IMR-90 (cell line): ENCODE data around the gene UGGT2. TPM values are rescaled to one million over a fixed set of nuclear protein-coding genes. Genes with fewer than 3 reads are reported as not detected.

Source experiments
- ATAC-seq: fragments of 200-7000 bp; cut with Tn5 transposase; 2 replicates; pipeline ENCODE4 v1.9.1; 2020; ENCODE audit warnings: low read depth, mild to moderate bottlenecking, moderate library complexity
- BruUV-seq: library from RNA; stranded (reverse); fragments of 400-500 nt; replicated peaks from 2 replicates; lab custom pipeline; 2021; lab: Mats Ljungman, UMichigan
- CTCF ChIA-PET: fragments of 300-600 bp; formaldehyde crosslinking; extraction: SDS; loops from one replicate; lab custom pipeline; 2021; ENCODE audit warnings: antibody characterized with exemption; lab: Yijun Ruan, JAX
- POLR2A ChIA-PET: fragments of 300-600 bp; sonication (Branson Sonifier 250); formaldehyde crosslinking; loops from one replicate; lab custom pipeline; 2022; ENCODE audit warnings: antibody characterized with exemption; ENCODE audit not compliant: unreplicated experiment; lab: Charles Lee
- DNase-seq: peaks from one replicate; pipeline ENCODE4 v3.0.0; 2013
- H2AFZ ChIP-seq: replicated peaks from 2 replicates; pipeline ENCODE3; 2013; ENCODE audit warnings: low read length, mild to moderate bottlenecking; ENCODE audit not compliant: poor library complexity
- H2AK5ac ChIP-seq: 2 replicates; pipeline ENCODE4 v1.6.1; 2013; ENCODE audit warnings: low read depth, low read length, inconsistent platforms
- H2AK9ac ChIP-seq: replicated peaks from 2 replicates; pipeline ENCODE3; 2013; ENCODE audit warnings: mild to moderate bottlenecking, low read depth, low read length, moderate library complexity; ENCODE audit not compliant: poor library complexity
- H2BK120ac ChIP-seq: 2 replicates; pipeline ENCODE4 v1.6.1; 2013; ENCODE audit warnings: low read depth, low read length, inconsistent platforms
- H2BK15ac ChIP-seq: 3 replicates; pipeline ENCODE4 v1.6.1; 2013; ENCODE audit warnings: low read depth, low read length, inconsistent platforms
- H2BK20ac ChIP-seq: 2 replicates; pipeline ENCODE4 v1.6.1; 2013; ENCODE audit warnings: low read depth, mild to moderate bottlenecking, inconsistent platforms, low read length, moderate library complexity
- H2BK5ac ChIP-seq: 2 replicates; pipeline ENCODE4 v1.6.1; 2013; ENCODE audit warnings: mild to moderate bottlenecking, low read depth, low read length, inconsistent platforms; ENCODE audit not compliant: poor library complexity, severe bottlenecking
- H3K14ac ChIP-seq: replicated peaks from 2 replicates; pipeline ENCODE4 v1.6.1; 2013; ENCODE audit warnings: low read depth, low read length, inconsistent platforms
- H3K18ac ChIP-seq: 2 replicates; pipeline ENCODE4 v1.6.1; 2013; ENCODE audit warnings: low read depth, low read length, control low read depth
- H3K23ac ChIP-seq: 2 replicates; pipeline ENCODE4 v1.6.1; 2013; ENCODE audit warnings: low read depth, low read length, inconsistent platforms
- H3K27ac ChIP-seq: 2 replicates; pipeline ENCODE4 v1.5.1; 2013; ENCODE audit warnings: mild to moderate bottlenecking, control low read depth, low read length; ENCODE audit not compliant: insufficient read depth
- H3K27me3 ChIP-seq: 2 replicates; pipeline ENCODE4 v1.6.1; 2013; ENCODE audit warnings: low read length; ENCODE audit not compliant: control insufficient read depth, insufficient read depth
- H3K36me3 ChIP-seq: 2 replicates; pipeline ENCODE4 v1.6.1; 2013; ENCODE audit warnings: low read length, mixed read lengths; ENCODE audit not compliant: control insufficient read depth, insufficient read depth
- H3K4ac ChIP-seq: 2 replicates; pipeline ENCODE4 v1.6.1; 2013; ENCODE audit warnings: low read depth, low read length, inconsistent platforms
- H3K4me1 ChIP-seq: 2 replicates; pipeline ENCODE4 v1.6.1; 2013; ENCODE audit warnings: low read length, mixed read lengths; ENCODE audit not compliant: control insufficient read depth, insufficient read depth
- H3K4me2 ChIP-seq: 2 replicates; pipeline ENCODE4 v1.6.1; 2013; ENCODE audit warnings: low read depth, mild to moderate bottlenecking, control low read depth, low read length, moderate library complexity
- H3K4me3 ChIP-seq: 2 replicates; pipeline ENCODE4 v1.5.1; 2013; ENCODE audit warnings: low read depth, mild to moderate bottlenecking, control low read depth, low read length, moderate library complexity; ENCODE audit not compliant: insufficient read depth
- H3K56ac ChIP-seq: 2 replicates; pipeline ENCODE4 v1.6.1; 2013; ENCODE audit warnings: low read length, inconsistent platforms; ENCODE audit not compliant: insufficient read depth; ENCODE audit errors: extremely low read depth
- H3K79me1 ChIP-seq, 2 experiments: 2 replicates each; pipeline ENCODE4 v1.6.1; 2013; ENCODE audit warnings: low read length in 2 of 2, inconsistent platforms in 1 of 2, low read depth in 1 of 2
- H3K9ac ChIP-seq: 2 replicates; pipeline ENCODE4 v1.6.1; 2013; ENCODE audit warnings: low read depth, low read length, control low read depth
- H3K9me1 ChIP-seq: 2 replicates; pipeline ENCODE4 v1.6.1; 2013; ENCODE audit warnings: low read length, inconsistent platforms; ENCODE audit not compliant: insufficient read depth
- H3K9me3 ChIP-seq: 2 replicates; pipeline ENCODE4 v1.6.1; 2013; ENCODE audit warnings: low read length; ENCODE audit not compliant: control insufficient read depth, insufficient read depth
- H4K20me1 ChIP-seq: 2 replicates; pipeline ENCODE4 v1.6.1; 2013; ENCODE audit warnings: low read length, inconsistent platforms; ENCODE audit not compliant: insufficient read depth
- H4K5ac ChIP-seq: 2 replicates; pipeline ENCODE4 v1.6.1; 2013; ENCODE audit warnings: mild to moderate bottlenecking, low read depth, low read length, control low read depth
- H4K8ac ChIP-seq, 2 experiments: 2 replicates each; pipeline ENCODE4 v1.6.1; 2013; ENCODE audit warnings: low read depth in 2 of 2, low read length in 2 of 2, control low read depth in 1 of 2, inconsistent platforms in 1 of 2
- H4K91ac ChIP-seq: 2 replicates; pipeline ENCODE4 v1.6.1; 2013; ENCODE audit warnings: low read depth, low read length, inconsistent platforms; ENCODE audit not compliant: insufficient read depth
- FOS ChIP-seq: fragments of 150-350 bp; IDR thresholded peaks from 2 replicates; pipeline ENCODE4 v1.6.1; 2016; ENCODE audit warnings: low read depth, low read length
- SMC3 ChIP-seq: fragments of 150-350 bp; IDR thresholded peaks from 2 replicates; pipeline ENCODE4 v1.6.1; 2016; ENCODE audit warnings: low read depth, mild to moderate bottlenecking, antibody characterized with exemption, low read length, moderate library complexity
- WGBS, 2 experiments: methylation state at CpG; one replicate each; pipeline versions ENCODE4 v1.1.5 to v1.1.7; 2013; ENCODE audit warnings: missing lambda C conversion rate in 2 of 2; ENCODE audit not compliant: insufficient read length in 1 of 2; ENCODE audit errors: extremely low coverage in 2 of 2; 5-methylcytosine and 5-hydroxymethylcytosine counted together
- dilution Hi-C: fragments of 300-500 bp; cut with HindIII; formaldehyde crosslinking; loops from one replicate; pipeline ENCODE4 v1.14.3; 2018; ENCODE audit warnings: low sequenced_read_pairs; ENCODE audit not compliant: unreplicated experiment
- in situ Hi-C: fragments of 300-500 bp; cut with MboI; formaldehyde crosslinking; loops from 3 replicates; pipeline ENCODE4 v1.14.3; 2019; ENCODE audit warnings: low sequenced_read_pairs, inconsistent platforms, mixed read lengths
- intact Hi-C: fragments of 100-400 bp; cut with micrococcal nuclease; formaldehyde crosslinking; loops from 2 replicates; pipeline ENCODE4 v1.10.0; 2022
- polyA plus RNA-seq, 3 experiments: library from polyadenylated mRNA; depleted of rRNA; stranded (reverse); fragments of >200 nt; gene quantifications; 2 replicates each; pipeline ENCODE4 v1.2.3, GENCODE V29; 2012; ENCODE audit warnings: low replicate concordance in 1 of 3
- total RNA-seq: library from RNA; depleted of rRNA; stranded (reverse); fragments of >200 nt; gene quantifications from 2 replicates; pipeline ENCODE4 v1.2.3, GENCODE V29; 2012
- TF ChIP-seq, protein P1 (sequence below): conservative IDR thresholded peaks from 2 replicates; pipeline ENCODE4 v1.5.1; 2012; ENCODE audit warnings: mild to moderate bottlenecking, low read depth, low read length, improper control_type of control experiment

The UGGT2 gene
- total and polyA plus RNA-seq, 2 of the 4 experiments (the other 2 are of a cell fraction), result 21.4 to 40.1 TPM

DNA sequence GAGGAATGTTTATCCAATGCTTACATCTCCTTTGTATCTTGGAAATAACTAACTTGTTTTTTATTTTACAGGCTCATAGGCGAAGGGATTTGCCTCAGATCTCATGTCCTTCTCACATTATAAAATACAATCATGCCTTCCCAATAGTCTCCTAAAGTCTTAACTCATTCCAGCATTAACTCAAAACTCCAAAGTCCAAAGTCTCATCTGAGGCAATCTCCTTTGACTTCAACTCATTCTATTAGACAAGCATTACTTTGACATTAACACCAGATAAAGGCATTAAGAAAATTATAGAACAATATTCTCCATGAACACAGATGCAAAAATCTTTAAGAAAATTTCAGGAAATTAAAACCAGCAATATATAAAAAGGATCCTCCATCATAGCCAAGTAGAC is 238.7 kb downstream of the UGGT2 start:
- H3K9ac ChIP-seq, result no peak overlapping the region
- DNase-seq (no peak), ATAC-seq (no peak)
- H4K8ac ChIP-seq, result no peak overlapping the region
- no peak overlapping the region for H2BK20ac ChIP-seq
- no peak overlapping the region for H2BK120ac ChIP-seq
- no peak overlapping the region for H3K4me3 ChIP-seq
- intact Hi-C loops, result no loop called here
- WGBS, 2 experiments, result no CpG with 5 or more reads among the region's 1 CpG
- no peak overlapping the region for H3K56ac ChIP-seq
- no peak overlapping the region for H3K23ac ChIP-seq
- H4K20me1 ChIP-seq, result no peaks in the 10 kb centered on the region
- BruUV-seq, result no TSS peak
- no peak overlapping the region for H3K4ac ChIP-seq
- H3K4me2 ChIP-seq, result no peak overlapping the region
- in situ Hi-C loops, result no loop called here
- no peak overlapping the region for H2AK9ac ChIP-seq
- no peak overlapping the region for H2AFZ ChIP-seq
- H3K27ac ChIP-seq, result no peak overlapping the region
- H3K9me1 ChIP-seq, result no peaks in the 10 kb centered on the region; the same call in 1 of the 2 replicates
- TF ChIP-seq FOS, result no peak
- no peak for TF ChIP-seq SMC3
- TF ChIP-seq, protein P1, sequence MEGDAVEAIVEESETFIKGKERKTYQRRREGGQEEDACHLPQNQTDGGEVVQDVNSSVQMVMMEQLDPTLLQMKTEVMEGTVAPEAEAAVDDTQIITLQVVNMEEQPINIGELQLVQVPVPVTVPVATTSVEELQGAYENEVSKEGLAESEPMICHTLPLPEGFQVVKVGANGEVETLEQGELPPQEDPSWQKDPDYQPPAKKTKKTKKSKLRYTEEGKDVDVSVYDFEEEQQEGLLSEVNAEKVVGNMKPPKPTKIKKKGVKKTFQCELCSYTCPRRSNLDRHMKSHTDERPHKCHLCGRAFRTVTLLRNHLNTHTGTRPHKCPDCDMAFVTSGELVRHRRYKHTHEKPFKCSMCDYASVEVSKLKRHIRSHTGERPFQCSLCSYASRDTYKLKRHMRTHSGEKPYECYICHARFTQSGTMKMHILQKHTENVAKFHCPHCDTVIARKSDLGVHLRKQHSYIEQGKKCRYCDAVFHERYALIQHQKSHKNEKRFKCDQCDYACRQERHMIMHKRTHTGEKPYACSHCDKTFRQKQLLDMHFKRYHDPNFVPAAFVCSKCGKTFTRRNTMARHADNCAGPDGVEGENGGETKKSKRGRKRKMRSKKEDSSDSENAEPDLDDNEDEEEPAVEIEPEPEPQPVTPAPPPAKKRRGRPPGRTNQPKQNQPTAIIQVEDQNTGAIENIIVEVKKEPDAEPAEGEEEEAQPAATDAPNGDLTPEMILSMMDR, result no peak
- H3K79me1 ChIP-seq, result no peaks in the 10 kb centered on the region
- H3K4me1 ChIP-seq, result no peaks in the 10 kb centered on the region
- no peak overlapping the region for H4K5ac ChIP-seq
- H4K91ac ChIP-seq, result no peak overlapping the region
- H3K36me3 ChIP-seq, result peaks cover 4% of the 10 kb centered on the region; the same call in 1 of the 2 replicates
- no peaks in the 10 kb centered on the region; the same call in 1 of the 2 replicates for H3K9me3 ChIP-seq
- no peak overlapping the region for H2BK15ac ChIP-seq
- no peaks in the 10 kb centered on the region for H3K27me3 ChIP-seq
- CTCF ChIA-PET, result no interaction called here
- no peak overlapping the region for H2AK5ac ChIP-seq
- POLR2A ChIA-PET, result no interaction called here
- H2BK5ac ChIP-seq, result no peak overlapping the region
- no peak overlapping the region for H3K18ac ChIP-seq
- dilution Hi-C loops, result no loop called here
- no peak overlapping the region for H3K14ac ChIP-seq
